GM12878 (cell line): ENCODE measurements around the gene APOL4. TPM values are rescaled to one million over a fixed set of nuclear protein-coding genes. Genes with fewer than 3 reads are reported as not detected.

Experiments
- BHLHE40 ChIP-seq, 2 experiments: fragments of 450-650 bp in 1 of 2; IDR thresholded peaks; 2 replicates each; pipeline ENCODE4 v1.6.1; 2011 to 2017; ENCODE audit warnings: low read depth in 2 of 2, borderline replicate concordance in 1 of 2, improper control_type of control experiment in 1 of 2, low read length in 1 of 2, mild to moderate bottlenecking in 1 of 2
- EED ChIP-seq: sonication (generic); IDR thresholded peaks from 2 replicates; pipeline ENCODE4 v1.6.1; 2016; ENCODE audit warnings: antibody characterized with exemption, low read depth
- KLF5 ChIP-seq: fragments of 450-650 bp; IDR thresholded peaks from 2 replicates; pipeline ENCODE4 v1.6.1; 2014; ENCODE audit warnings: mild to moderate bottlenecking; ENCODE audit not compliant: partially characterized antibody
- MTA3 ChIP-seq: IDR thresholded peaks from 2 replicates; pipeline ENCODE4 v1.6.1; 2012; ENCODE audit warnings: low read length, inconsistent platforms, borderline replicate concordance
- NFIC ChIP-seq: IDR thresholded peaks from 2 replicates; pipeline ENCODE4 v1.6.1; 2012; ENCODE audit warnings: low read depth, mild to moderate bottlenecking, inconsistent platforms, low read length, moderate library complexity
- RAD21 ChIP-seq: IDR thresholded peaks from 2 replicates; pipeline ENCODE4 v1.6.1; 2011; ENCODE audit warnings: mild to moderate bottlenecking, low read depth, low read length, moderate library complexity; ENCODE audit not compliant: insufficient read depth
- SKIL ChIP-seq: fragments of 450-650 bp; IDR thresholded peaks from 2 replicates; pipeline ENCODE4 v1.6.1; 2017; ENCODE audit warnings: mild to moderate bottlenecking, low read depth, inconsistent platforms; ENCODE audit not compliant: poor library complexity, severe bottlenecking
- ZBED1 ChIP-seq: IDR thresholded peaks from 2 replicates; pipeline ENCODE4 v1.6.1; 2016; ENCODE audit warnings: borderline replicate concordance
- polyA plus RNA-seq, 11 experiments: library from polyadenylated mRNA; depleted of rRNA in 4 of 11; unstranded in 6 of 11; stranded (reverse) in 5 of 11; fragments of >200 nt; fragmentation: Nextera tagmentation in 4 of 11; fragmentation: Illumina TruSeq in 1 of 11; extraction: Ambion mirVana in 4 of 11; extraction: Trizol in 1 of 11; gene quantifications; 1 replicate in 1 of 11; 2 replicates in 10 of 11; pipeline versions ENCODE4 v1.2.1 to v1.2.3, GENCODE V29; 2011 to 2016; ENCODE audit warnings: inconsistent platforms in 2 of 11, missing spikeins in 2 of 11, low read depth in 1 of 11
- total RNA-seq, 4 experiments: library from RNA; depleted of rRNA in 3 of 4; stranded (reverse); fragments of >200 nt in 3 of 4; fragmentation: Illumina TruSeq in 1 of 4; extraction: Trizol in 1 of 4; gene quantifications; 2 replicates each; pipeline versions ENCODE4 v1.2.1 to v1.2.3, GENCODE V29; 2013 to 2021
- TF ChIP-seq, protein P1 (sequence below): fragments of 450-650 bp; IDR thresholded peaks from 2 replicates; pipeline ENCODE4 v1.6.1; 2016; ENCODE audit warnings: mild to moderate bottlenecking
- TF ChIP-seq, protein P2 (sequence below): IDR thresholded peaks from 2 replicates; pipeline ENCODE4 v1.6.1; 2012; ENCODE audit warnings: low read length, inconsistent platforms
- TF ChIP-seq, protein P3 (sequence below): fragments of 450-650 bp; IDR thresholded peaks from 2 replicates; pipeline ENCODE4 v1.6.1; 2017; ENCODE audit warnings: mild to moderate bottlenecking, moderate library complexity
- TF ChIP-seq, protein P4 (sequence below): IDR thresholded peaks from 2 replicates; pipeline ENCODE4 v1.6.1; 2012; ENCODE audit warnings: mild to moderate bottlenecking, low read depth, low read length
- TF ChIP-seq, protein P5 (sequence below): IDR thresholded peaks from 2 replicates; pipeline ENCODE4 v1.6.1; 2011; ENCODE audit warnings: mild to moderate bottlenecking, low read depth, low read length, moderate library complexity; ENCODE audit not compliant: insufficient replicate concordance

Gene APOL4
- total and polyA plus RNA-seq, 10 of the 15 experiments (the other 5 are each of a cell fraction or from before 2014, with no cell fraction given) = 0.03 to 0.24 (median 0.19) TPM; not detected in 7

- TF ChIP-seq, protein P1, sequence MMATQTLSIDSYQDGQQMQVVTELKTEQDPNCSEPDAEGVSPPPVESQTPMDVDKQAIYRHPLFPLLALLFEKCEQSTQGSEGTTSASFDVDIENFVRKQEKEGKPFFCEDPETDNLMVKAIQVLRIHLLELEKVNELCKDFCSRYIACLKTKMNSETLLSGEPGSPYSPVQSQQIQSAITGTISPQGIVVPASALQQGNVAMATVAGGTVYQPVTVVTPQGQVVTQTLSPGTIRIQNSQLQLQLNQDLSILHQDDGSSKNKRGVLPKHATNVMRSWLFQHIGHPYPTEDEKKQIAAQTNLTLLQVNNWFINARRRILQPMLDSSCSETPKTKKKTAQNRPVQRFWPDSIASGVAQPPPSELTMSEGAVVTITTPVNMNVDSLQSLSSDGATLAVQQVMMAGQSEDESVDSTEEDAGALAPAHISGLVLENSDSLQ = peak; percentile 90
- TF ChIP-seq, protein P2, sequence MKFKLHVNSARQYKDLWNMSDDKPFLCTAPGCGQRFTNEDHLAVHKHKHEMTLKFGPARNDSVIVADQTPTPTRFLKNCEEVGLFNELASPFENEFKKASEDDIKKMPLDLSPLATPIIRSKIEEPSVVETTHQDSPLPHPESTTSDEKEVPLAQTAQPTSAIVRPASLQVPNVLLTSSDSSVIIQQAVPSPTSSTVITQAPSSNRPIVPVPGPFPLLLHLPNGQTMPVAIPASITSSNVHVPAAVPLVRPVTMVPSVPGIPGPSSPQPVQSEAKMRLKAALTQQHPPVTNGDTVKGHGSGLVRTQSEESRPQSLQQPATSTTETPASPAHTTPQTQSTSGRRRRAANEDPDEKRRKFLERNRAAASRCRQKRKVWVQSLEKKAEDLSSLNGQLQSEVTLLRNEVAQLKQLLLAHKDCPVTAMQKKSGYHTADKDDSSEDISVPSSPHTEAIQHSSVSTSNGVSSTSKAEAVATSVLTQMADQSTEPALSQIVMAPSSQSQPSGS = peak; percentile 89
- peak; percentile 93 for TF ChIP-seq NFIC
- peak; percentile 66 for TF ChIP-seq SKIL
- peak; percentile 83 for TF ChIP-seq EED
- peak; percentile 56; the same call in 1 of the 2 replicates for TF ChIP-seq ZBED1
- TF ChIP-seq, protein P3, sequence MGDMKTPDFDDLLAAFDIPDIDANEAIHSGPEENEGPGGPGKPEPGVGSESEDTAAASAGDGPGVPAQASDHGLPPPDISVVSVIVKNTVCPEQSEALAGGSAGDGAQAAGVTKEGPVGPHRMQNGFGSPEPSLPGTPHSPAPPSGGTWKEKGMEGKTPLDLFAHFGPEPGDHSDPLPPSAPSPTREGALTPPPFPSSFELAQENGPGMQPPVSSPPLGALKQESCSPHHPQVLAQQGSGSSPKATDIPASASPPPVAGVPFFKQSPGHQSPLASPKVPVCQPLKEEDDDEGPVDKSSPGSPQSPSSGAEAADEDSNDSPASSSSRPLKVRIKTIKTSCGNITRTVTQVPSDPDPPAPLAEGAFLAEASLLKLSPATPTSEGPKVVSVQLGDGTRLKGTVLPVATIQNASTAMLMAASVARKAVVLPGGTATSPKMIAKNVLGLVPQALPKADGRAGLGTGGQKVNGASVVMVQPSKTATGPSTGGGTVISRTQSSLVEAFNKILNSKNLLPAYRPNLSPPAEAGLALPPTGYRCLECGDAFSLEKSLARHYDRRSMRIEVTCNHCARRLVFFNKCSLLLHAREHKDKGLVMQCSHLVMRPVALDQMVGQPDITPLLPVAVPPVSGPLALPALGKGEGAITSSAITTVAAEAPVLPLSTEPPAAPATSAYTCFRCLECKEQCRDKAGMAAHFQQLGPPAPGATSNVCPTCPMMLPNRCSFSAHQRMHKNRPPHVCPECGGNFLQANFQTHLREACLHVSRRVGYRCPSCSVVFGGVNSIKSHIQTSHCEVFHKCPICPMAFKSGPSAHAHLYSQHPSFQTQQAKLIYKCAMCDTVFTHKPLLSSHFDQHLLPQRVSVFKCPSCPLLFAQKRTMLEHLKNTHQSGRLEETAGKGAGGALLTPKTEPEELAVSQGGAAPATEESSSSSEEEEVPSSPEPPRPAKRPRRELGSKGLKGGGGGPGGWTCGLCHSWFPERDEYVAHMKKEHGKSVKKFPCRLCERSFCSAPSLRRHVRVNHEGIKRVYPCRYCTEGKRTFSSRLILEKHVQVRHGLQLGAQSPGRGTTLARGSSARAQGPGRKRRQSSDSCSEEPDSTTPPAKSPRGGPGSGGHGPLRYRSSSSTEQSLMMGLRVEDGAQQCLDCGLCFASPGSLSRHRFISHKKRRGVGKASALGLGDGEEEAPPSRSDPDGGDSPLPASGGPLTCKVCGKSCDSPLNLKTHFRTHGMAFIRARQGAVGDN = no peak; the same call in 1 of the 2 replicates
- peak; percentile 73 for TF ChIP-seq MTA3
- TF ChIP-seq KLF5 = no peak
- TF ChIP-seq, protein P4, sequence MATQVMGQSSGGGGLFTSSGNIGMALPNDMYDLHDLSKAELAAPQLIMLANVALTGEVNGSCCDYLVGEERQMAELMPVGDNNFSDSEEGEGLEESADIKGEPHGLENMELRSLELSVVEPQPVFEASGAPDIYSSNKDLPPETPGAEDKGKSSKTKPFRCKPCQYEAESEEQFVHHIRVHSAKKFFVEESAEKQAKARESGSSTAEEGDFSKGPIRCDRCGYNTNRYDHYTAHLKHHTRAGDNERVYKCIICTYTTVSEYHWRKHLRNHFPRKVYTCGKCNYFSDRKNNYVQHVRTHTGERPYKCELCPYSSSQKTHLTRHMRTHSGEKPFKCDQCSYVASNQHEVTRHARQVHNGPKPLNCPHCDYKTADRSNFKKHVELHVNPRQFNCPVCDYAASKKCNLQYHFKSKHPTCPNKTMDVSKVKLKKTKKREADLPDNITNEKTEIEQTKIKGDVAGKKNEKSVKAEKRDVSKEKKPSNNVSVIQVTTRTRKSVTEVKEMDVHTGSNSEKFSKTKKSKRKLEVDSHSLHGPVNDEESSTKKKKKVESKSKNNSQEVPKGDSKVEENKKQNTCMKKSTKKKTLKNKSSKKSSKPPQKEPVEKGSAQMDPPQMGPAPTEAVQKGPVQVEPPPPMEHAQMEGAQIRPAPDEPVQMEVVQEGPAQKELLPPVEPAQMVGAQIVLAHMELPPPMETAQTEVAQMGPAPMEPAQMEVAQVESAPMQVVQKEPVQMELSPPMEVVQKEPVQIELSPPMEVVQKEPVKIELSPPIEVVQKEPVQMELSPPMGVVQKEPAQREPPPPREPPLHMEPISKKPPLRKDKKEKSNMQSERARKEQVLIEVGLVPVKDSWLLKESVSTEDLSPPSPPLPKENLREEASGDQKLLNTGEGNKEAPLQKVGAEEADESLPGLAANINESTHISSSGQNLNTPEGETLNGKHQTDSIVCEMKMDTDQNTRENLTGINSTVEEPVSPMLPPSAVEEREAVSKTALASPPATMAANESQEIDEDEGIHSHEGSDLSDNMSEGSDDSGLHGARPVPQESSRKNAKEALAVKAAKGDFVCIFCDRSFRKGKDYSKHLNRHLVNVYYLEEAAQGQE = no peak
- no peak for TF ChIP-seq RAD21
- TF ChIP-seq, protein P5, sequence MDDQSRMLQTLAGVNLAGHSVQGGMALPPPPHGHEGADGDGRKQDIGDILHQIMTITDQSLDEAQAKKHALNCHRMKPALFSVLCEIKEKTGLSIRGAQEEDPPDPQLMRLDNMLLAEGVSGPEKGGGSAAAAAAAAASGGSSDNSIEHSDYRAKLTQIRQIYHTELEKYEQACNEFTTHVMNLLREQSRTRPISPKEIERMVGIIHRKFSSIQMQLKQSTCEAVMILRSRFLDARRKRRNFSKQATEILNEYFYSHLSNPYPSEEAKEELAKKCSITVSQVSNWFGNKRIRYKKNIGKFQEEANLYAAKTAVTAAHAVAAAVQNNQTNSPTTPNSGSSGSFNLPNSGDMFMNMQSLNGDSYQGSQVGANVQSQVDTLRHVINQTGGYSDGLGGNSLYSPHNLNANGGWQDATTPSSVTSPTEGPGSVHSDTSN = peak; percentile 66
- TF ChIP-seq BHLHE40 (IDR thresholded peaks at IDR 0.05; ENCODE audit: borderline replicate concordance in 1 of 2, low read depth in 2 of 2, low read length in 1 of 2) = peak in 1 of 2 experiments; percentile 28; a peak in 1 of 4 replicates
Observed at GRCh38 chr22:36162127-36163034, 39.2 kb downstream of the APOL4 start (continued).
